ENCODE measurements around the gene ANKRD23.
"Not testable (repeated sequence)": the region's sequence is repeated elsewhere in the genome, so short reads cannot be mapped to it uniquely, and the experiment has no call there.

ANKRD23 gene

DNA sequence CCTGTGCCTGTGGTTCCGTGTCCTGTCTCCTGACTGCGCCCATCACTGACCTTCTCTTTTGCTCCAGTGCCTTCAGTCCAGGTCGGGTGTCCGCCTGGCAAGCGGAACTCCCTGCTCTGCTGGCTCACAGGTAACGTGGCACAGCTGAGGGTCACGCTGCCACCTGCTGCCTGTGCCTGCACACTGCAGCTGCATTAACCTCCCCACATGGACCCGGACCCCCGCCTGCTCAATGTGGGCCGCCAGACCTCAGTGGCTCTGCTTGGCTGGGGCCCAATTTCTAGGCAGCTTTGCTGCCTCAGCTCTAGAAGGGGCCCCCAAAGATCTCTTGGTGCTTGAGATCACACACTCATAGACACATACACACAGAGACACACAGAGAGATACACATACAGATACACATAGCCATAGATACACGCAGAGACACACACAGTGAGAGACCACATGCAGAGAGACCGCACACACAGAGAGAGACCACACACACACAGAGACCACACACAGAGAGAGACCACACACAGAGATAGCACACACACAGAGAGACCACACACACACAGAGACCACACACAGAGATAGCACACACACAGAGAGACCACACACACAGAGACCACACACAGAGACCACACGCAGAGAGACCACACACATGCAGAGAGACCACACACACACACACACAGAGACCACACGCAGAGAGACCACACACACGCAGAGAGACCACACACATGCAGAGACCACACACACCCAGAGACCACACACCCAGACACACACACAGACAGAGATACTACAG is 42.6 kb downstream of the ANKRD23 start:
- Histone ChIP-seq H3K9me3 (ENCODE audit: control insufficient read depth in 5 of 5, low read length in 5 of 5) (no peaks in the 10 kb centered on the region), H3K9ac (ENCODE audit: low read length in 5 of 5) (no peak overlapping the region), H3K4me3 (ENCODE audit: low read depth in 1 of 5, low read length in 5 of 5) (no peak overlapping the region), H3K27me3 (ENCODE audit: control insufficient read depth in 5 of 5, insufficient read depth in 4 of 5, low read length in 5 of 5) (no peaks in the 10 kb centered on the region), H3K4me1 (ENCODE audit: control insufficient read depth in 5 of 5, insufficient read depth in 5 of 5, low read length in 5 of 5) (peaks cover 0 to 5% (median 0%) of the 10 kb centered on the region in 5 donors), H3K36me3 (ENCODE audit: control insufficient read depth in 5 of 5, insufficient read depth in 5 of 5, low read length in 5 of 5) (peaks cover 0 to 40% (median 36%) of the 10 kb centered on the region in 5 donors), H3K27ac (ENCODE audit: low read depth, low read length) (no peak overlapping the region)

DNA sequence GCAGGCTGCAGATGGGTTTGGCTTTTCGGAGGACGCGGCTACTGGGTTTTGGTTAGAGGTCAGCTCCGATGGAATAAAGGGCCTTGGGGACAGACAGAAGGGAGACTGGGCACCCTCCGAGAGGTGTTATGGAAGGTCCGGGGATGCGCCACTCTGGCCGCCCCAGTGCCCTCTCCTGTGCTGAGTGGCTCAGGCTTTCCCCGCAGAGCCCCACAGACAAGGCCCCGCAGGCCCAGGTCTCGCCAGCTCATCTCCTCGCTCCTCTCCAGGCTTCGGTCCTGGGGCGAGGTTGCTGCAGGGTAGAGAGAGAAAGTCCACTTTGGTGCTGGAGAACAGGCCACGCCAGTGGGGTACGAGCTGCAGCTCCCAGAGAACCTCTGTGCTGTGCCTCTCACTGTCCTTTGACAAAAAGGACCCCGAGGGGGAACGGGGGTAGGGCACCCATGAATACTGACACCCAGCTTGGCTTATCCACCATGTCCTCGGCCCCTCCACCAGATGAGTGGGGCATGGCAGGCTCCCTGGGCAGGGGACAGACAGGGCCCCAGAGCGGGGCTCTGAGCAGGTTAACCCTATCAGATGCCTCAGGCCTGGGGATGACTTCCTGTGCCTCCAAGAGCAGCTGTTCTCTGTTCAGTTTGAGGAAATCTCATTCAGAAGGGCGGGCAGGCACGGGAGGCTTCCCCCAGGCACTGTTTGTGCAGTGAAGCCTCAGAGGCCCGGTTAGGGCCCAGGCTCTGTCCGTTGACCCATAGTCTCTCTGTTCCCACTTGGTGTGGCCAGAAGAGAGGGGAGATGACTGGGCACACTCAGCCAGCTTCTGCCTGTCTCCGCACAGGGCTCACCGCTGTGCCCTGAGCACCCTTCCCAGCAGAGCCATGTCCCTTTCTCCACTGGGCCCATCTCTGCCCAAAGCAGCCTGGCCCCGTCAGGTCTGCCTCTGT is 43.5 kb downstream of the ANKRD23 start:
- Histone ChIP-seq H3K4me1 (ENCODE audit: control insufficient read depth in 5 of 5, insufficient read depth in 5 of 5, low read length in 5 of 5) (peaks cover 0 to 5% (median 0%) of the 10 kb centered on the region in 5 donors), H3K27ac (ENCODE audit: low read depth, low read length) (no peak overlapping the region), H3K27me3 (ENCODE audit: control insufficient read depth in 5 of 5, insufficient read depth in 4 of 5, low read length in 5 of 5) (no peaks in the 10 kb centered on the region), H3K9ac (ENCODE audit: low read length in 5 of 5) (no peak overlapping the region), H3K4me3 (ENCODE audit: low read depth in 1 of 5, low read length in 5 of 5) (no peak overlapping the region), H3K9me3 (ENCODE audit: control insufficient read depth in 5 of 5, low read length in 5 of 5) (no peaks in the 10 kb centered on the region), H3K36me3 (ENCODE audit: control insufficient read depth in 5 of 5, insufficient read depth in 5 of 5, low read length in 5 of 5) (peaks cover 0 to 40% (median 36%) of the 10 kb centered on the region in 5 donors)

DNA sequence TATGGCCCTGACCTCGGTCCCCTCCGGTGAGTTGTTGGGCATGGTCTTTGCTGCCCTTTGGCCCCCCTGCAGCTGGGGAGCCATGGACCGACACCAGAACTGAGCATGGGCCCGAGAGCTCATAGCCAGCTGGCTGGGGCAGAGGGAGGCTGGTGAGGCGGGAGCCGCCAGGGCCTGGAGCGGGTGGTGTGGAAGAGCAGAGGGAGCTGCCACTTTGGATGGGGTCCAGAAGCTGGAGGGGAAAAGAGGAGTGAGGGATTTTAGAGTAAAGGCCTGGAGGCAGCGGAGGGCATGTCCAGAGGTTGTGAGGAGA is 44.2 kb downstream of the ANKRD23 start:
- no peak overlapping the region for H3K4me3 ChIP-seq (ENCODE audit: low read depth in 1 of 5, low read length in 5 of 5)
- no peak overlapping the region for H3K9ac ChIP-seq (ENCODE audit: low read length in 5 of 5)
- peaks cover 0 to 40% (median 36%) of the 10 kb centered on the region in 5 donors for H3K36me3 ChIP-seq (ENCODE audit: control insufficient read depth in 5 of 5, insufficient read depth in 5 of 5, low read length in 5 of 5)
- H3K4me1 ChIP-seq (ENCODE audit: control insufficient read depth in 5 of 5, insufficient read depth in 5 of 5, low read length in 5 of 5) = peaks cover 0 to 5% (median 0%) of the 10 kb centered on the region in 5 donors
- no peaks in the 10 kb centered on the region for H3K27me3 ChIP-seq (ENCODE audit: control insufficient read depth in 5 of 5, insufficient read depth in 4 of 5, low read length in 5 of 5)
- no peak overlapping the region for H3K27ac ChIP-seq (ENCODE audit: low read depth, low read length)
- no peaks in the 10 kb centered on the region for H3K9me3 ChIP-seq (ENCODE audit: control insufficient read depth in 5 of 5, low read length in 5 of 5)

DNA sequence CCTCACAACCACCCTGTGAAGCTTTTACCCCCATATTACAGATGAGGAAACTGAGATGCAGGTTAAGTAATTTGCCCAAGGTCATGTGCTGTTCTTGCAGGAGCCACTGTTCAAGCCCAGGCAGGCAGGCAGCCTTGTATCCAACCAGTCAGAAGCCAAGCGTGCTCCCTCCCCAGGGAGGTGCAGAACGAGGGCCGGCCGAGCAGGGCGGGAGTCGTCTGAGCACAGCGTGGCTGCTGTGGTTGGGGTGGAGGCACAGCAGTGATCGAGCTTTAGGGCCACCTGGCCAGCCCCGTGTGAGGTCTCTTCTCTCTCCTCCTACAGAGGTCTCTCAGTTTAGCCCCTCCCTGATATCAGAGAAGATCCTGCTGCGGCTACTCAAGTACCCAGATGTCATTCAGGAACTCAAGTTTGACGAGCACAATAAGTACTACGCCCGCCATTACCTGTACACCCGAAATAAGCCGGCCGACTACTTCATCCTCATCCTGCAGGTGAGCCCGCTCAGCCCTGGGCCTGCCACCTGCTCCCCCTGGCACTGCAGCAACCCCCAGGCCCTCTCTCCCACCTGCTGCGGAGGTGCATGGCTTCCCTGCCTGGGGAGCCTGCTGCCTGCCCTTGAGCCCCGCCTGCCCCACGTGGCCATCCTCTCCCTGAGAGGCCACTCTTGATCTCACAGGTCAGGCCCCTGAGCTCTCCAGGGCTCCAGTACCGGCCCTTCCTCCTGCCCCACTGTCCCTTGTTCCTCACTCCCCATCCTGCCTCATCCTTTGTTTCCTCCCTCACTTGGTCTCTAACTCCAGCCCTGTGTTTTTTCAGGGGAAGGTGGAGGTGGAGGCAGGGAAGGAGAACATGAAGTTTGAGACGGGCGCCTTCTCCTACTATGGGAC is 44.8 kb downstream of the ANKRD23 start:
- Histone ChIP-seq H3K27ac (ENCODE audit: low read depth, low read length) (no peak overlapping the region), H3K4me1 (ENCODE audit: control insufficient read depth in 5 of 5, insufficient read depth in 5 of 5, low read length in 5 of 5) (peaks cover 0 to 5% (median 0%) of the 10 kb centered on the region in 5 donors), H3K27me3 (ENCODE audit: control insufficient read depth in 5 of 5, insufficient read depth in 4 of 5, low read length in 5 of 5) (no peaks in the 10 kb centered on the region), H3K4me3 (ENCODE audit: low read depth in 1 of 5, low read length in 5 of 5) (no peak overlapping the region), H3K36me3 (ENCODE audit: control insufficient read depth in 5 of 5, insufficient read depth in 5 of 5, low read length in 5 of 5) (peaks cover 0 to 40% (median 36%) of the 10 kb centered on the region in 5 donors), H3K9ac (ENCODE audit: low read length in 5 of 5) (no peak overlapping the region), H3K9me3 (ENCODE audit: control insufficient read depth in 5 of 5, low read length in 5 of 5) (no peaks in the 10 kb centered on the region)

DNA sequence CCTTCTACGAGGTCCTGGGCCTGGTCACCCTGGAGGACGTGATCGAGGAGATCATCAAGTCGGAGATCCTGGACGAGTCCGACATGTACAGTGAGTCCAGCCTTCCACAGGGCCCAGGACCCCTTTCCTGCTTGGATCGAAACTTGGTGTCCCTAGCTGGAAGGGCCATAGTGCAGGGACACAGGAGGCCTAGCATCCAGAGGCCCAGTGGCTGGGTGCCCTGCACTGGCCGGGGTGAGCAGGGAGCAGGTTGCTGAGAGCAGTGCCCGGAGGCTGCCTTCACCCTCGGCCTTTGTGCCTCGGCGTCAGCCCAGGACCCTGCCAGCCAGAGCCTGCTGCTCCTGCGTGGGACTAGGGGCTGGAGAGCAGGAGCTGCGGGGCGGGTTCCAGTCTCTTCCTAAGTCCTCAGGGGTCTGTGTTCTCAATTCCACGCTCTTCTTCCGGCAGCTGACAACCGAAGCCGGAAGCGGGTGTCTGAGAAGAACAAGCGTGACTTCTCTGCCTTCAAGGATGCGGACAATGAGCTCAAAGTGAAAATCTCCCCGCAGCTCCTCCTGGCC is 46.7 kb downstream of the ANKRD23 start:
- Histone ChIP-seq H3K27ac (ENCODE audit: low read depth, low read length) (no peak overlapping the region), H3K9me3 (ENCODE audit: control insufficient read depth in 5 of 5, low read length in 5 of 5) (no peaks in the 10 kb centered on the region), H3K4me1 (ENCODE audit: control insufficient read depth in 5 of 5, insufficient read depth in 5 of 5, low read length in 5 of 5) (peaks cover 0 to 5% (median 0%) of the 10 kb centered on the region in 5 donors), H3K27me3 (ENCODE audit: control insufficient read depth in 5 of 5, insufficient read depth in 4 of 5, low read length in 5 of 5) (no peaks in the 10 kb centered on the region), H3K9ac (ENCODE audit: low read length in 5 of 5) (no peak overlapping the region), H3K4me3 (ENCODE audit: low read depth in 1 of 5, low read length in 5 of 5) (no peak overlapping the region), H3K36me3 (ENCODE audit: control insufficient read depth in 5 of 5, insufficient read depth in 5 of 5, low read length in 5 of 5) (peaks cover 0 to 37% (median 33%) of the 10 kb centered on the region in 5 donors)

DNA sequence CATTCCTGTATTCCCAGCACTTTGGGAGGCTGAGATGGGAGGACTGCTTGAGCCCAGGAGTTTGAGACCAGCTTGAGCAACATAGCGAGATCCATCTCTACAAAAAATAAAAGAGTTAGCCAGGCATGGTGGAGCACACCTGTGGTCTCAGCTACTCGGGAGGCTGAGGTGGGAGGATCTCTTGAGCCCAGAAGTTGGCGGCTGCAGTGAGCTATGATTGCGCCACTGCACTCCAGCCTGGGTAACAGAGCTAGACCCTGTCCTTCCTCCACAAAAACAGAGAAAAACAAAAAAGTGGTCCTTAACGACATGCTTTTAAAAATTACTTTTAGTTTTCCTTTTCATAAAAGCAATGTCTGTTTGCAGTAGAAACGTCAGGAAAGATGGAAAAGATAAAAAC is 47.3 kb downstream of the ANKRD23 start:
- H3K27ac ChIP-seq (ENCODE audit: low read depth, low read length) = not testable (repeated sequence)

DNA sequence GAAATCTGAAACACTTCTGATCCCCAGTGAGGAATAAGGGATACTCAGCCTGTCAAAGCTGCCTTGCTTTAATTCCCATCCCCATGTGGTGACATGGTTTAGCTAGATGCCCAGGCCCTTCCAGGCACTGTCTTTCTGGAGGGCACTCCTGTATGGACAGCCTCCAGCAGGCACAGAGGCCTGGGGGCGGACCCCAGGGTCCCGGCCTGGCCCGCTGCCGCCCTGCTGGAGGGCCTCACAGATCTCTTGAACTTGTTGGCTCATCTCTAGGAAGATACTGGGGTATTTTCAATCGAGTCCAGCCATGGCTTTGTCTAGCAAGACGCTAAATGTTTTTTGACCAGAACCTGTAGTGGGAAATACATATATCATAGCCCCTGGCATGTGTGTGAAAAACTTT is 48.7 kb downstream of the ANKRD23 start:
- no peak overlapping the region for H3K4me3 ChIP-seq (ENCODE audit: low read depth in 1 of 5, low read length in 5 of 5)
- no peaks in the 10 kb centered on the region for H3K4me1 ChIP-seq (ENCODE audit: control insufficient read depth in 5 of 5, insufficient read depth in 5 of 5, low read length in 5 of 5)
- H3K27me3 ChIP-seq (ENCODE audit: control insufficient read depth in 5 of 5, insufficient read depth in 4 of 5, low read length in 5 of 5) = no peaks in the 10 kb centered on the region
- H3K9ac ChIP-seq (ENCODE audit: low read length in 5 of 5) = no peak overlapping the region
- H3K36me3 ChIP-seq (ENCODE audit: control insufficient read depth in 5 of 5, insufficient read depth in 5 of 5, low read length in 5 of 5) = peaks cover 0 to 28% (median 22%) of the 10 kb centered on the region in 5 donors
- no peak overlapping the region for H3K27ac ChIP-seq (ENCODE audit: low read depth, low read length)
- no peaks in the 10 kb centered on the region for H3K9me3 ChIP-seq (ENCODE audit: control insufficient read depth in 5 of 5, low read length in 5 of 5)

More for the DNA sequence above, 47.3 kb downstream of the ANKRD23 start:
- H3K4me3 ChIP-seq (ENCODE audit: low read depth in 1 of 5, low read length in 5 of 5); H3K9ac ChIP-seq (ENCODE audit: low read length in 5 of 5); H3K4me1 ChIP-seq (ENCODE audit: control insufficient read depth in 5 of 5, insufficient read depth in 5 of 5, low read length in 5 of 5); H3K27me3 ChIP-seq (ENCODE audit: control insufficient read depth in 5 of 5, insufficient read depth in 4 of 5, low read length in 5 of 5); H3K9me3 ChIP-seq (ENCODE audit: control insufficient read depth in 5 of 5, low read length in 5 of 5): not testable (repeated sequence)
- peaks cover 0 to 31% (median 26%) of the 10 kb centered on the region in 5 donors for H3K36me3 ChIP-seq (ENCODE audit: control insufficient read depth in 5 of 5, insufficient read depth in 5 of 5, low read length in 5 of 5)

DNA sequence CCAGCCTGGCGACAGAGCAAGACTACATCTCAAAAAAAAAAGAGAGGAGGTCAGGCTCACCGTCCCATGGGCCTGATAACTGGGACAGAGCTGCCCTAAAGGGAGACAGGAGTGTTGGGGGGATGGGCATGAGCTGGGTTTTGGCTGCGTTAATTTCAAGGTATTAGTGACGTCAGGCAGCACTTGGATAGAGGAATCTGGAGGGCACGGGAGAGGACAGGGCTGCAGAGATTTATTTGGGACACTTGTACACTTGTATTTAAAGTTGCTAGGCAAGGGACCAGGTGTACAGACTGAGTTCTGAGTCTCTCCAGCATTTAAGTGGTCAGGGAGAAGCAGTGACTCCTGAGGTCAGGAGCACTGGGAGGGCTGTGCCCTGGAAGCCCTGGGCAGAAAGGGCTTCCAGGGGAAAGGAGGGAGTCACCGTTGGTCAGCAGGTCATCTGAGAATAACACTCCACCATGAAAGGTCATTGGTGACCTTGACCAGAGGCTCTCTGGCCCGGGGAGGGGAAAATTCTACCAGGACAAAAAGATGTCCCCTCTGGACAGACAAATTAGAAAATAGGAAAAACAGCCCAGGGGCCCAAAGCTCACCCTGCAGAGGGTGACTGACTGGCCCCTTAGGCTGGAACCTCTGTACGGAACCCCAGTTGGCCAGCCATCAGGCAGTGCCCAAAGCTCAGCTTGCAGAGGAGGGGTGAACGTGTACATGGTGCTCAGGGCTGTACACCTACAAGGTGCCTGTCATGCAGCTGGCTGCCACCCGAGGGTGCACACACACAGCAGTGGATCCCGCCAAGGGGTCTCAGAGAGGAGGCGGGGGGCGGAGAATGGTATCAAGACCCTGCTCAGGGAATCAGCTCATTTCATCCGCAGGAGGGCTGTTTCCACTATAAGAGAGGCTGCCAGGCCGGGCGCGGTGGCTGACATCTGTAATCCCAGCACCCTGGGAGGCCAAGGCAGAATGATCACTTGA is 50.8 kb downstream of the ANKRD23 start:
- no peak overlapping the region for H3K27ac ChIP-seq (ENCODE audit: low read depth, low read length)
- H3K4me3 ChIP-seq (ENCODE audit: low read depth in 1 of 5, low read length in 5 of 5) = no peak overlapping the region
- no peaks in the 10 kb centered on the region for H3K27me3 ChIP-seq (ENCODE audit: control insufficient read depth in 5 of 5, insufficient read depth in 4 of 5, low read length in 5 of 5)
- no peak overlapping the region for H3K9ac ChIP-seq (ENCODE audit: low read length in 5 of 5)
- no peaks in the 10 kb centered on the region for H3K9me3 ChIP-seq (ENCODE audit: control insufficient read depth in 5 of 5, low read length in 5 of 5)
- peaks cover 2 to 8% (median 7%) of the 10 kb centered on the region in 5 donors for H3K4me1 ChIP-seq (ENCODE audit: control insufficient read depth in 5 of 5, insufficient read depth in 5 of 5, low read length in 5 of 5)
- H3K36me3 ChIP-seq (ENCODE audit: control insufficient read depth in 5 of 5, insufficient read depth in 5 of 5, low read length in 5 of 5) = peaks cover 0 to 11% (median 6%) of the 10 kb centered on the region in 5 donors
